NB4 (cell line): ENCODE measurements around the gene ZNF93.
"Not testable (repeated sequence)": the region's sequence is repeated elsewhere in the genome, so short reads cannot be mapped to it uniquely, and the experiment has no call there.

Experiments
- DNase-seq: peaks from one replicate; pipeline ENCODE4 v3.0.0; 2010; ENCODE audit warnings: low read depth
- H3K4me3 ChIP-seq: one replicate; pipeline ENCODE4 v1.5.1; 2011; ENCODE audit warnings: mild to moderate bottlenecking, low read depth, low read length, moderate library complexity
- MYC ChIP-seq: IDR thresholded peaks from 2 replicates; pipeline ENCODE4 v1.6.1; 2011; ENCODE audit warnings: low read depth, low read length
- POLR2A ChIP-seq: IDR thresholded peaks from 2 replicates; pipeline ENCODE4 v1.6.1; 2011; ENCODE audit warnings: mild to moderate bottlenecking; ENCODE audit not compliant: insufficient read length; ENCODE audit errors: extremely low read depth
- TF ChIP-seq, protein P1 (sequence below): IDR thresholded peaks from one replicate; pipeline ENCODE4 v1.5.1; 2012; ENCODE audit warnings: low read depth, low read length
- TF ChIP-seq, protein P2 (sequence below): IDR thresholded peaks from 2 replicates; pipeline ENCODE4 v1.6.1; 2011; ENCODE audit warnings: low read depth, low read length

ZNF93 gene

DNA sequence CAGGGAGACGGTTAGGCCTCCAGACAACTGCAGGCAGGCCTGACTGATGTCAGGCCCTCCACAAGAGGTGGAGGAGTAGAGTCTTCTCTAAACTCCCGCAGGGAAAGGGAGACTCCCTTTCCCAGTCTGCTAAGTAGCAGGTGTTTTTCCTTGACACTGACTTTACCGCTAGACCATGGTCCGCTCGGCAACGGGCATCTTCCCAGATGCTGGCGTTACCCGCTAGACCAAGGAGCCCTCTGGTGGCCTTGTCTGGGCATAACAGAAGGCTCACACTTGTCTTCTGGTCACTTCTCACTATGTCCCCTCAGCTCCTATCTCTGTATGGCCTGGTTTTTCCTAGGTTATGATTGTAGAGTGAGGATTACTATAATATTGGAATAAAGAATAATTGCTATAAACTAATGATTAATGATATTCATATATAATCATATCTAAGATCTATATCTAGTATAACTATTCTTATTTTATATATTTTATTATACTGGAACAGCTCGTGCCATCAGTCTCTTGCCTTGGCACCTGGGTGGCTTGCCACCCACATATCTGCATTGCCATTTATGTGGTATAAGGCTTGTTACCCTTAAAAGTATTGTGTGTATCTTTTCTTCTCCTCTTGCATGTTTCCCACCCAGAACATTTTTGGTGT, 58.5 kb downstream of the ZNF93 start:
- H3K4me3 ChIP-seq: not testable (repeated sequence)
- DNase-seq: peak; percentile 69
- TF ChIP-seq, protein P1, sequence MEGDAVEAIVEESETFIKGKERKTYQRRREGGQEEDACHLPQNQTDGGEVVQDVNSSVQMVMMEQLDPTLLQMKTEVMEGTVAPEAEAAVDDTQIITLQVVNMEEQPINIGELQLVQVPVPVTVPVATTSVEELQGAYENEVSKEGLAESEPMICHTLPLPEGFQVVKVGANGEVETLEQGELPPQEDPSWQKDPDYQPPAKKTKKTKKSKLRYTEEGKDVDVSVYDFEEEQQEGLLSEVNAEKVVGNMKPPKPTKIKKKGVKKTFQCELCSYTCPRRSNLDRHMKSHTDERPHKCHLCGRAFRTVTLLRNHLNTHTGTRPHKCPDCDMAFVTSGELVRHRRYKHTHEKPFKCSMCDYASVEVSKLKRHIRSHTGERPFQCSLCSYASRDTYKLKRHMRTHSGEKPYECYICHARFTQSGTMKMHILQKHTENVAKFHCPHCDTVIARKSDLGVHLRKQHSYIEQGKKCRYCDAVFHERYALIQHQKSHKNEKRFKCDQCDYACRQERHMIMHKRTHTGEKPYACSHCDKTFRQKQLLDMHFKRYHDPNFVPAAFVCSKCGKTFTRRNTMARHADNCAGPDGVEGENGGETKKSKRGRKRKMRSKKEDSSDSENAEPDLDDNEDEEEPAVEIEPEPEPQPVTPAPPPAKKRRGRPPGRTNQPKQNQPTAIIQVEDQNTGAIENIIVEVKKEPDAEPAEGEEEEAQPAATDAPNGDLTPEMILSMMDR: peak; percentile 52

DNA sequence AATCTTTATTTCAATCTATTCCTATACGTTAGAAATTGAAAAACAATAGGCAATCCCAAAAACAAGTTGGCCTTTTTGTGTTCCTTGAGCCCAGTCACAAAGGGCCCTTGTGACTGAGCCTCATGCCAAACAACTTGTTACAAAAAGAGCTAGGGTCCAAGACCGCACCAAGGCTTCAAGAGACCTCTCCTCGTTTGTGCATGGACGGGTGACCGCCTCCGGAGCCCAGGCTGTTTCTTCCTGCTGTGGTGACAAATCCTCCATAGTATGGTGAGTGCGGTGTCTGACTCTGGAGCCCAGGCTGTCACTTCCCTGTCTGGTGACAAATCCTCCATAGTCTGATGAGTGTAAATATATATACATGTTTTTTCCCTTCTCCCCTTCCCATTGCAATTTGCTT, 63.7 kb downstream of the ZNF93 start:
- TF ChIP-seq, protein P2, sequence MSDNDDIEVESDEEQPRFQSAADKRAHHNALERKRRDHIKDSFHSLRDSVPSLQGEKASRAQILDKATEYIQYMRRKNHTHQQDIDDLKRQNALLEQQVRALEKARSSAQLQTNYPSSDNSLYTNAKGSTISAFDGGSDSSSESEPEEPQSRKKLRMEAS: no peak
- TF ChIP-seq POLR2A: no peak
- TF ChIP-seq, protein P1: no peak
- TF ChIP-seq MYC: no peak
- no peak overlapping the region for H3K4me3 ChIP-seq
- no peak for DNase-seq

DNA sequence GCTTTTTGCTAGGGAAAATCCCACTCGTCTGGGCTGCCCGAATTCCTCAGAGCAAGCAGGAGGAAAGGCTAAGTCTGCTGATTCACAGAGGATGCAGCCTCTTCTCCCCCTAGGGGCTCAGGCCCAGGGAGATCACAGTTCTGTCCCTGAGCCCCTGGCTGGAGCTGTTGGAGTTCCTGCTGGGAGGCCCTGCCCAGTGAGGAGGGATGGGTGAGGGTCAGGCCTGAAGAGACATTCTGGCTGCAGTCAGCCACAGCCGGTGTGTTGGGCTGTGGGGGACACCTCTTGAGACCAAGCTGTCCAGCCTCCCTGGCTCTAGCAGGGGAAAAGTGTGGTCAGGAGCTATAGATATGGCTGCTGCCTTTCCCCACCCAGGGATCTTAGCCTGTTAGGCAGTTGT, 65.4 kb downstream of the ZNF93 start:
- H3K4me3 ChIP-seq, DNase-seq: not testable (repeated sequence)

GRCh38 chr19:19966862-19967261, 66.1 kb downstream of the ZNF93 start:
- TF ChIP-seq, protein P2: no peak
- TF ChIP-seq, protein P1: no peak
- TF ChIP-seq POLR2A (no peak), MYC (no peak)
- H3K4me3 ChIP-seq: no peak overlapping the region
- no peak for DNase-seq
